Measurements from ENCODE around the gene NEK10. TPM values are rescaled to one million over a fixed set of nuclear protein-coding genes. Genes with fewer than 3 reads are reported as not detected.
"Not testable (repeated sequence)": the region's sequence is repeated elsewhere in the genome, so short reads cannot be mapped to it uniquely, and the experiment has no call there.

The NEK10 gene
- total RNA-seq, 4 donors from 2014 or later = 1.7 to 2.1 (median 2.1) TPM; not detected in 1

DNA sequence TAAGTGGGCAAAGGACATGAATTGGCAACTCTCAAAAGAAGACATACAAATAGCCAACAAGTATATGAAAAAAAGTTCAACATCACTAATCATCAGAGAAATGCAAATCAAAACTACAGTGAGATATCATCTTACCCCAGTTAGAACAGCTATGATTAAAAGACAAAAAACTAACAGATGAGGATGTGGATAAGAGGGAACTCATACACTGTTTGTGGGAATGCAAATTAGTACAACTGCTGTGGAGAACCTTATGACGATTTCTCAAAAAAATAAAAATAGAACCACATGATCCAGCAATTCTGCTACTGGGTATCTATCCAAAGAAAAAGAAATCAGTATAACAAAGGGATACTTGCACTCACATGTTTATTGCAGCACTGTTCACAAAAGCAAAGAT, 28.6 kb downstream of the NEK10 start:
- no peak for TF ChIP-seq POLR2A (IDR thresholded peaks at IDR 0.05)
- TF ChIP-seq, protein P1, sequence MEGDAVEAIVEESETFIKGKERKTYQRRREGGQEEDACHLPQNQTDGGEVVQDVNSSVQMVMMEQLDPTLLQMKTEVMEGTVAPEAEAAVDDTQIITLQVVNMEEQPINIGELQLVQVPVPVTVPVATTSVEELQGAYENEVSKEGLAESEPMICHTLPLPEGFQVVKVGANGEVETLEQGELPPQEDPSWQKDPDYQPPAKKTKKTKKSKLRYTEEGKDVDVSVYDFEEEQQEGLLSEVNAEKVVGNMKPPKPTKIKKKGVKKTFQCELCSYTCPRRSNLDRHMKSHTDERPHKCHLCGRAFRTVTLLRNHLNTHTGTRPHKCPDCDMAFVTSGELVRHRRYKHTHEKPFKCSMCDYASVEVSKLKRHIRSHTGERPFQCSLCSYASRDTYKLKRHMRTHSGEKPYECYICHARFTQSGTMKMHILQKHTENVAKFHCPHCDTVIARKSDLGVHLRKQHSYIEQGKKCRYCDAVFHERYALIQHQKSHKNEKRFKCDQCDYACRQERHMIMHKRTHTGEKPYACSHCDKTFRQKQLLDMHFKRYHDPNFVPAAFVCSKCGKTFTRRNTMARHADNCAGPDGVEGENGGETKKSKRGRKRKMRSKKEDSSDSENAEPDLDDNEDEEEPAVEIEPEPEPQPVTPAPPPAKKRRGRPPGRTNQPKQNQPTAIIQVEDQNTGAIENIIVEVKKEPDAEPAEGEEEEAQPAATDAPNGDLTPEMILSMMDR (IDR thresholded peaks at IDR 0.05) = no peak
- intact Hi-C loops (cut with DNase I; ENCODE audit: low total_unique reads) = no loop called here
- WGBS, 2 donors = 46% methylated on average over 1 of the region's 1 CpG
- DNase-seq (ENCODE audit: low spot score in 2 of 2) = no peak
- H3K4me3 ChIP-seq (ENCODE audit: low read depth, poor library complexity, severe bottlenecking) = no peak overlapping the region

DNA sequence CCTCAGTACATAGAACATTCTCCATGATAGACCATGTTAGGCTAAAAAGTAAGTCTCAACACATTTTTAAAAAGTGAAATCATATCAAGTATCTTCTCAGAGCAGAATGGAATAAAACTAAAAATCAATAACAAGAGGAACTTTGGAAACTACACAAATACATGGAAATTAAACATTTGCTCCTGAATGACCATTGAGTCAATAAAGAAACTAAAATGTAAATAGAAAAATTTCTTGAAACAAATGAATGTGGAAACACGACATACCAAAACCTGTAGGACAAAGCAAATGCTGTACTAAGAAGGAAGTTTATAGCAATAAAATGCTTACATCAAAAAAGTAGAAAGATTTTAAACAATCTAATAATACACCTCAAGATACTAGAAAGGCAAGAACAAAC, 33.6 kb downstream of the NEK10 start:
- intact Hi-C loops (cut with DNase I; ENCODE audit: low total_unique reads) = no loop called here
- 70 to 94% methylated on average over 1 of the region's 1 CpG for WGBS, 2 donors

DNA sequence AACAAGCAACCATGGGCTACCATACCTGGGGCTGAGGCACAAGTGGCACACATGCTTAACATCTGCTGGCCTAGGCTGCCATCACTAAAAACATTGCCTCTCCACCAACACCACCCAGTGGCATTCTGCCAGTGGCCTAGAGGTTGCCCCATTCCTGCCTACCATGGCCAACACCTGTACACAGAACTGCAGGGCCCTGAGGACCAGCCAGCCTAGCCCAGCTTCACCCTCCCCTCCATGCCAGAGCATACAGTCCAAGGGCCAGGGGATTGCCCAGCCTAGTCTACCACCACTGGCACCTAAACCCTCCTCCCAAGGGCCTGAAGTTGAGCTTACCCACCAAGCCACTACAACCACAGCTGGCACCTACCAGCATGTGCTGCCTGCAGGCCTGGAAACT, 35.3 kb downstream of the NEK10 start:
- TF ChIP-seq, protein P1 (IDR thresholded peaks at IDR 0.05) = no peak
- no peak for TF ChIP-seq POLR2A (IDR thresholded peaks at IDR 0.05)
- intact Hi-C loops (cut with DNase I; ENCODE audit: low total_unique reads) = no loop called here
- no peak overlapping the region for H3K4me3 ChIP-seq (ENCODE audit: low read depth, poor library complexity, severe bottlenecking)
- no peak for DNase-seq (ENCODE audit: low spot score in 2 of 2)

More for the DNA sequence above, 33.6 kb downstream of the NEK10 start:
- TF ChIP-seq, protein P1 (IDR thresholded peaks at IDR 0.05) = no peak
- TF ChIP-seq POLR2A (IDR thresholded peaks at IDR 0.05) = no peak
- no peak for DNase-seq (ENCODE audit: low spot score in 2 of 2)
- H3K4me3 ChIP-seq (ENCODE audit: low read depth, poor library complexity, severe bottlenecking) = no peak overlapping the region

DNA sequence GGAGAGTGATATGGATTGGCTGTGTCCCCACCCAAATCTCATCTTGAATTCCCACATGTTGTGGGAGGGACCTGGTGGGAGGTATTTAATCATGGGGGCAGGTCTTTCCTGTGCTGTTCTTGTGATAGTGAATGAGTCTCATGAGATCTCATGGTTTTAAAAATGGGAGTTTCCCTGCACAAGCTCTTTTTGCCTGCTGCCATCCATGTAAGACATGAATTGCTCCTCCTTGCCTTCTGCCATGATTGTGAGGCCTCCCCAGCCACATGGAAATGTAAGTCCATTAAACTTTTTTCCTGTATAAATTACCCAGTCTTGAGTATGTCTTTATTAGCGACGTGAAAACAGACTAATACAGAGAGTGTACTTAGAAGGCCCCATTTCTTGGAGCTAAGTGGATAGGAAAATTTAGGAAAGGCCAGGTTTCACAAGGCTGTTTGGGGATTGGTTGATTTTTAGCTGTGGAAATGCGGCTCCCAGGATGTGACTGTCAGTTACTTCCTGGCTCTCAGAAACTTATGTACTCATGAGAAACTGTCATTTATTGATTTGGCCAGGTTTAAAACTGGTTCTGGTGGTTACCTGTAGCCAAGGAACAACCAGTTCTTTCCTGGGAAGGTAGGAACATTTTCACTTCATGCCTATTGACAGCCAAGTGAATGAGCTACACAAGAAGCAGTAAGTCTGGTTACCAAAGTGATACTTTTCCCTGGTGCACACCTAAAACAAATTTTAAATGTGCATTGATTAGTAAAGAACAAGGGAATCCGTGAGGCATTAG, 40.0 kb downstream of the NEK10 start:
- DNase-seq (ENCODE audit: low spot score in 2 of 2); H3K4me3 ChIP-seq (ENCODE audit: low read depth, poor library complexity, severe bottlenecking); intact Hi-C loops (cut with DNase I; ENCODE audit: low total_unique reads): not testable (repeated sequence)
- WGBS, 2 donors = 91 to 96% methylated on average over 4 of the region's 4 CpGs

DNA sequence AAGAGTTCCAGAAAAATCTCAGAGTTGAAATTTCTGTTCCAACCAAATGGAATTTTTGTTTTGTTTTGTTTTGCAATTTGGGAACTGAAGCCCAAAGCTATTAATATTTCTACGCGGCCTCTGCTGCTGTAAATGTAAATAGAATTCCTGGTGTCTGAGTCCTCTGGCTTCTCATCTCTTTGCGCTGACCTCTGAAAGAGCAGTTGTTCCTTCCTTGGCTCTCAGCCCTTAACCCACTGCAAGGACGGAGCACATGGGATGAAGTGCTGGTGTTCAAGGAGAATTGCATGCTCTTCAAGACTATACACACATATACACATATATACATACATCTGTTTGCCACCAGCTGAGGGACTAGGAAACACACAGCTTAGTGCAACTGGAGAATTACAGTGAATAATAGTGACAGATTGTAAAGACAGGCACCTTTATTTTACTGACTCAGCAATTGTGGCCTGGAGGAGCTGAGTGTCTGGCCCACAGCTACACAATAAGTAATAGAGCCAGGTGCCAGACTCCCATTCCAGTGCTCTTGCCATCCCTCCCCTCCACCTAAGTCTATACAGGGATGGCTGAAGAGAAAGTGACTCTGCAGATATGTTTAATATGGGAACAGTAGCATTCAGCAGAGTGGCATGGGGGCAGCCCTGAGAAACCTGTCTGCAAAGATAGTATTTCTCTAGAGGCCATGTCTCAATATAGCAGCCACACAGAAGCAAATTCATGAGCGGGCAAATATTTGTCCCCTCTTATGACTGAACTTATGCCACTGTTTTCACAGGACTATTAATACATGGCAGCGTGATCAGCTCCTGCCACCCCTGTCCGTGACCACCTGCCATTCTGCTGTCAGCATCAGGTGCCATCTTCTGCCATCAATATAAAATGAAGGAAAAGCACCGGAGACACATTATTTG, 42.3 kb downstream of the NEK10 start:
- no peak for TF ChIP-seq POLR2A (IDR thresholded peaks at IDR 0.05)
- TF ChIP-seq, protein P1 (IDR thresholded peaks at IDR 0.05) = no peak
- no peak for DNase-seq (ENCODE audit: low spot score in 2 of 2)
- H3K4me3 ChIP-seq (ENCODE audit: low read depth, poor library complexity, severe bottlenecking) = no peak overlapping the region
- intact Hi-C loops (cut with DNase I; ENCODE audit: low total_unique reads) = no loop called here
- WGBS, 2 donors = 71 to 74% methylated on average over 8 of the region's 8 CpGs

DNA sequence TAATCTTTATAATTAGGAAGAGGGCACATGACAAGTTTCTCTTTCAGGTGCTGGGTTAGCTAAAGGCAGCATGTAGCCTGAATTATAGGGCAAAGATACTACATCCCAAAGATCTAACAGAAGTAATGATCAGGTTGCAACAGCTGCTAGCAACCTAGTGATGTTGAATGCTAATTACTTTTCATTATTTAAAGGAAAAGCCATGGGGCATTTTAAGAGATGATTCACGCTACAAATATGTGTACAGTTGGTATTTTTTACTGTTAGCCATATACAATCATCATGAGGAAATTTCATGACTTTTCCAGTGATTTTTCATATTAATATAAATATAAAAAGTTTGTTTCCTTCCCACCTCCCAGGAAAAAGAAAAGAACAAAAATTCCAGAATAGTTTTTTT, 43.0 kb downstream of the NEK10 start:
- no peak for DNase-seq (ENCODE audit: low spot score in 2 of 2)
- H3K4me3 ChIP-seq (ENCODE audit: low read depth, poor library complexity, severe bottlenecking) = no peak overlapping the region
- intact Hi-C loops (cut with DNase I; ENCODE audit: low total_unique reads) = no loop called here
- no peak for TF ChIP-seq POLR2A (IDR thresholded peaks at IDR 0.05)
- TF ChIP-seq, protein P1 (IDR thresholded peaks at IDR 0.05) = no peak
- 70 to 88% methylated on average over 1 of the region's 1 CpG for WGBS, 2 donors

Data from lower leg skin (tissue), 4 donors.